NCI-H446 treated with DMSO at 0.1 percent for 48 hours (cell line): ENCODE data around the gene SHROOM3.

Source experiments
- DNase-seq: peaks from one replicate; lab custom pipeline; 2025; lab: John Stamatoyannopoulos, UW

Gene SHROOM3

DNA sequence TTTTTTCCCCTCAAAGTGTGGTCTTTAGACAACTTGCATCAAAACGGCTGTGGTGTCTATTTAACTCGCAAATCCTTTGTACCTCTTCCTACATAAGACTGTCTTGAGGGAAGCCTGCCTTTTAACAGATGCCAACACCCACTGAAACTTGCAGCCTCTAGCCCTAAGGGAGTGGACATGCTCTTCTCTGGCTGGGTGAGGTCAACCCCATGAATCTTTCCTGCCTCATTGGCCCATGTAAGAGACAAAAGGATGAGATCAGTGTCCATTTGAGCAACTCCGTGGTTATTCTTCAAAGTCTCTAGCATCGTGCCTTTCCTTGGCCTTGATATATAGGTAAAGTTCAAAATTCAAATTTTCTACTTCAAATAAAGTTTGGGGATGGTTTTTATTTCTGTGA lies 134.7 kb downstream of the SHROOM3 start:
- no peak for DNase-seq

DNA sequence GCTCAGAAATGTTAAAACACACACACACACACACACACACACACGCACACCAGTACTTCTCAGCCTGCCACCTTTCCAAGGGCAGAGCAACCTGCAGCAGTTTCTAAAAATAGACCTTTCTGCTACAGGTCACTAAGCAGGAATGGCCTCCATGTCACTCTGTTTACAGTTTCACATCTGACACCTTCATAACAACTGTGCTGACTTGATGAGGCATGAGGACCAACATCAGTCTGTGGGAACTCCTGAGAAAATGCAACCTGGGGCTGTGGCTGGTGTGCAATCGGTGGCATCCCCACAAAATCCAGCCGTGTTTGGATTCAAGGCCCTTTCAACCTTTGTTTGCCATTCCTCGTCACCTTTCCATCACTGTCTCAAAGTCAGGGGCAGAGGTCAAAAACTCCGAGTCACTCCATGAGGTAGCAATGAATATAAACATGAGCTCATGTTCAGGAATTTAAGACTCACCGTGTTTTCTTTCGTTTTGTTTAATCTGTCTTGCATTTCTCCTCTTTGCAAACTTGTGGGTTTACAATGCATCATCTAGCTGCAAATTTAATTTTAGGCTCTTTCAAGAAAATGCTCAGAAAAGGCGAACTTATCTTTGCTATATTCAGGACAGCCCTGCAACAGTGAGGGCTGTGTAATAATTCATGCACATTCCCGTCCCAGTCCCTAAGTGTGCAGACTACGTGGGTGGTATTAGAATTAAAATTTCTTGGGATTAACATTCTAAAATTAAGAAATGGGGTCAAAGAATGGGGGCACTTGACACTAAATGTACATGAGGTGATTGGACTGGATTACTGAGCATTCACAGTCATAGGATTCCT lies 135.3 kb downstream of the SHROOM3 start:
- no peak for DNase-seq

GRCh38 chr4:76571274-76571673 lies 136.2 kb downstream of the SHROOM3 start:
- no peak for DNase-seq

DNA sequence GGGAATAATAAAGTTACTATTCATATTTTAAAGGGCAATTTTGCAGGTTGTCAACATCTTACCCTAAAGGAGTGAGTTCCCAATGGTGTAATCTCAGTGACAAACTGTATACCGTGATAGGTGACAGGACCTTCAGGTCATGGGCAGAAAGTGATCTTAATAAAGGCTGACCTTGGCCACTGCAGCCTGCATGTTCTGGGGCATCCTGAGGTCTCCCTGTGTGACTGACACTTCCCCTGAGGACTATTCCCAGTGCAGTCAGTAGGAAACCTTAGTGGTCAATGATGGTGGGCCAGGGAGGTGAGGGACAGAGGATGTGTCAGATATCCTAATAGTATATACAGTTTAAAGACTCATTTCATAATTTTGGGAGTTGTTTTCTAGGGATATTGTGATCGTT lies 137.2 kb downstream of the SHROOM3 start:
- no peak for DNase-seq

DNA sequence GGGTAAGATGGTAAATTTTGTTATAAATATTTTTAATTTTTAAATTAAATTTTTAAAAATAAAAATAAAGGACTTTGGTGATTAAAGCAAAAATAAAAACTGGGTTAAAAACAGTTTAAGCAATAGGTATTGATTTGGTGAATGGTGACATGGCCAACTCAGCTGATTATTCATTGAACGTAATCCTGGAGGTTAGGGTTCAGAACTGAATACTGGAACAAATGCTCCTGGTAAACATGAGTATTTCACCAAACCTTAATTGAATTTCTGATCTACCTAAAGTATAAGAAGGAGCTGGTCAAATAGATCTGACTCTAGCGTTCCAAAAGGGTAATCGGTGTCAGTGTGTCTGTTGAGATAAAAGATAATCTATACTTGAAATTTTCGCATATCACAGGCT lies 141.8 kb downstream of the SHROOM3 start:
- no peak for DNase-seq

DNA sequence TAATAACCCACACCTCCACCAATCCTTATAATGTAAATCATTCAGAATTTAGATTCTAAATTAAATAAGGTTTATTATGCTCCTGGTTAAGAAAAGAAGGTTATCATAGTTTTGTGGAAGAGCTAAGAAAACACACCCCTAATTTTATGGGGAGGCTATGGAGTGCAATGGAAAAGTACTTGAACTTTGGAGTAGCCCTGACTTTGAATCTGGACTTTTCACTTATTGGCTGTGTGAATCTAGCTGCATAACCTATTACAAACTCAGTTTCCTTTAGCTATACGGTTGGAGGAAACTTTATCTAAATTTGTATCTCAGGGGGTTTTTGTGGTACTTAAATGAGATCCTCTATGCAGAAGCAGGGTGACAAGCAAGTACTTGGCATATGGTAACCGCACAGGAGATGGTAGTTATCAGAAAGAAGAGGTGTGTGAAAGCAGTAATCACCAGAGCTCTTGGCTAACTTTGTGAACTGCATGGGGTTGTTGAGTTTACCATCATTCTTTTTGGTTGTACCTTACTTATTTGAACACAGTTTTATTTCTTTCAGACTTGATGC lies 143.1 kb downstream of the SHROOM3 start:
- no peak for DNase-seq

- no peak for DNase-seq
Measured at GRCh38 chr4:76579596-76580375, 144.8 kb downstream of the SHROOM3 start.

- DNase-seq = no peak
Measured at GRCh38 chr4:76581077-76581962, 146.3 kb downstream of the SHROOM3 start.

- DNase-seq = no peak
Measured at GRCh38 chr4:76582074-76582816, 147.2 kb downstream of the SHROOM3 start.

DNA sequence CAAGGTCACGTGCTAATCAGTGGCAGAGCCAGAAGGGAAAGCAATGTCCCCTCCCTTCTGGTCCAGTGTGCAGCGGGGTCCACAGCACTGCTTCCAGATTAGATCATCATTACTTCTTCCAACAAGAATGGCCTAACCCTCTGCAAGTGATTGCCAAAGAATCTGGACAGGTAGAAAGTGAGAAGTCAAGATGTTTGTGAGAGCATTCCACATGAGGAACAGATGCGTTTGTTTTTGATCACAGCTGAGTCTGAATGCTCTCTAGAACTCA lies 147.7 kb downstream of the SHROOM3 start:
- DNase-seq = no peak

DNA sequence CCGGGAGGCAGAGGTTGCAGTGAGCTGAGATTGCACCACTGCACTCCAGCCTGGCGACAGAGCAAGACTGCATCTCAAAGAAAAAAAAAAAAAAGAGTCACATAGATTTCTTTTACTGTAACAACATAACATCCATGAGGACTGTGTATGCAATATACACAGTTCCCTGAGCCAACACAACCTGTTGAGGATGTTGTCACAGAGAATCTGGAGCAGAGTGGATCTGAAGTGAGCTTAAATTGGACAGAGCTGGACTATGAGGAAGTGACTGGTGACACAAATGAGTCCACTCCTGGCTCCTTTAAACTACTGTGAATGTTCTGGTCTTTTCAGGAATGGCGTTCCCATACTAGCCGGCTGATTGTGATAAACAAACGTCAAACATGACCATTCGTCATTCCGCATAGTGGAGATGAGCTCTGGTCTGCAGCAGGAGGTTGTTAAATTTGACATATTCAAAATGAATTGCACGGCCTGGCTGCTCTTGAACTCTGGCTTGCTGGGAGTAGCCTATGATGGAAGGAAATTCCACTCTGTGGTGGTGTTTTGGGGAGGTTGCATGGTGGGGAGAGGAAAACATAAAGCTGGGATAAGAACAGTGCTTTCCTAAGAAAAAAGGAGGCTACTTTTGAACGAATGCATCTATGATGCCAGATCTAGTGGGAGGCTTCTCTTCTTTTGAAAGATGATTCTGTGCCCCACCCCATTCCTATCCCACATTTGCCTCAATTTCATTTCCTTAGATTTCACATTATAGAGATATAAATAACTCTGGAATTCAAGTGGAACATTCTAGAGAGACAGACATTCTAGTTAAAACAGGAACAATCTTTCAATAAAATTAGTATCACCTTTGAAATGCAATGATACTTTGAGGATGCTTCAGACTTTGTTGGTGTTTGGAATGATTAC lies 149.5 kb downstream of the SHROOM3 start:
- no peak for DNase-seq

DNA sequence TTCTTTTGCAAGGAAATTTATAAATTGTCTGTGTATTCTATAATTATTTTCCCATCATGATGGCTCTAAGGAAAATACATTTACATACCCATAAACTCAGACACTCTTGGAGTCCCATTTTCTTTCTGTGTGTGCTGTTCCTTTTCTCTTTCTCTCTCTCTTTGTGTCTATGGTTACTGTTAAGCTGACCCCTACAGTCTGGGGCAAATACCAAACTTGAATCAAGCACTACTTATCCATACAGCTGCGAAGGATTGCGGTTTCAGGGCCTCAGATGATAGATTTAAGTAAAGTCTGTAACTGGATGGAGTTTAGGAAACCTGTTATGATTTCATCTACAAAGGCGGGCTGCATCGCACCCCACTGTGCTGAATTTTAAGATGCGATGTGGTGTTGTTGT lies 150.2 kb downstream of the SHROOM3 start:
- no peak for DNase-seq

- no peak for DNase-seq
Measured at GRCh38 chr4:76585897-76586360, 150.9 kb downstream of the SHROOM3 start.

DNA sequence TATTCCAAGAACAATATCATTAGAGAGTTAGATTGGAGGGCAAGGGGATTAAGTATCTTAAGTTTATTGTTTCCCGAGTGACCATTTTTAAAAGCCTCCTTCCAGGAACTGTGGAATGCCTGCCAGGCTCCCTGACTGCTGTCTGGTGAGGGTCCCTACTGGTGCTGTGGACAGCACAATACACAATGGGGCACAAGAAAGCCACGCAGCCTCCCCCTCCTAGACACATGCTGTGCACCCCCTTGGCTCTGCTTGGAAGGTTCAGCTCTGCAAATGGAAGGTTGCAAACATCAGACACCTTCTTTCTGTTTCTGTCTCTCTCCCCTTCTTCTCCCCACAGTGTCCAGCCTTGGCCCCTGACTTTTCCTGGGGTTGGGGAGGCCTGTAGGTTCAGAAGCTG lies 153.2 kb downstream of the SHROOM3 start:
- no peak for DNase-seq

GRCh38 chr4:76589402-76589801 lies 154.4 kb downstream of the SHROOM3 start:
- no peak for DNase-seq

DNA sequence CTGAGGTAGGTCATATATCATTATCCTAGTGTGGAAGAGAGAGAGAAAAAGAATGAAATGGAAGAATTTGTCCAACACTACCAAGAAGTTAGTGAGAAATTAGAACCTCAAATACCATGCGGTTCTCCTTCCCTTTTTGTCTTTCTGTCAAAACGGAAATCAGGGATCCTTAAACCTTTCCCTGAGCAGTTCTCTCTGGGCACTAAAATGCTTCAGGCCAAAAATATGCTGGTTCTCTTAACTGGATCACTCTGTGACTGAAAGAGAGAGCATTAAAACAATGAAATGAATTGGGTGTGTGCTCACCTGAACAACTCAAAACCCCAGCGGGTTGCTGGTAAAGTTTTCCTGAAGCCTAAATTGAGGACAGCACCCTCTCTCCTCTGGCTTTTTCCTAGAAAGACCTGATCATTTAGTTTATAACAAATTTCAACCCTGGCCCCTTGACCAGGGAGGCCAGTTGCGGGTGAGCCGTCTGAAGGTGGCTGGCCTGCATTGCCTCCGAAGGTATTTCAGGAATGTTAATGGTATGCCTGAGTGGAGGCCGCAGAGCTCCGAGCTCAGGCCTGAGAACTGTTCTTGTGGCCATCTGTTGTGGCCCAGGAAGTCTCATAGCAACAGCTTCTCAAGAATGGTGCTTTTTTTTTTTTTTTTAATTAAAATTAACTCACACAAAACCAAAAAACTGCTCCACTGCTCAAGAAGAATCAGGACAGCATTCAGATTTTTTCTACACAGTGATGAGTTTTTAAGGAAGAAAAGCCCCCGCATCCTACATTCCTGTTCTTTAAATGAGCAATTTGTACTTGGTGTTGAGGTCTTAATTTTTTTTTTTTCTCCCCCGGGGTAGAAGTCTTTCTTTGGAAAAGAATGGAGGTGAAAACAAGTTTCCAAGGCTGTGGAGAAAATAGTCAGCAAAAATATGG lies 155.1 kb downstream of the SHROOM3 start:
- DNase-seq = no peak

GRCh38 chr4:76590798-76591281 lies 155.8 kb downstream of the SHROOM3 start:
- DNase-seq = no peak

DNA sequence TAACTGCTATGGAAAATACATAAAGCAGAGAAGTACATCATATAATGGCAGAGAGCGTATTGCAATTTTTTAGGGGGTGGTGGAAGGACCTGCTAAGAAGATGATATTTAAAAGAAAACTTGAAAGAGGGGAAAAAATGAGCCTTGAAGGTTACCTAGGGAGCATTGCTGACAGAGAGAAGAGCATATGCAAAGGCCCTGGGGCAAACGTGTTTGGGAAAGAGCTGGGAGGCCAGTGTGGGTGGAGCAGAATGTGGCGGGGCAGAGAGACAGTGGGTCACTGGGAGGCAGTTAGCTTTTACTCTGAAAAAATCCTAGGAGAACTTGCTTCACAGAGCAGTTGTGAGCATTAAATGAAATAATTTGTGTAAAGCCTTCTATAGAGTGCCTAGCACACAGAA lies 157.0 kb downstream of the SHROOM3 start:
- DNase-seq = no peak

GRCh38 chr4:76592460-76592859 lies 157.4 kb downstream of the SHROOM3 start:
- DNase-seq = no peak
